Renal pelvis (tissue), 12 donors: Measurements from ENCODE around the gene TIMM23B. TPM values are rescaled to one million over a fixed set of nuclear protein-coding genes. Genes with fewer than 3 reads are reported as not detected.
"Not testable (repeated sequence)": the region's sequence is repeated elsewhere in the genome, so short reads cannot be mapped to it uniquely, and the experiment has no call there.

Source experiments
- DNase-seq: peaks from one replicate; pipeline ENCODE4 v3.0.0-alpha.2; 2013
- long read RNA-seq, 16 experiments: transcript quantifications; one replicate each; lab custom pipeline, GENCODE V29; 2026
- polyA plus RNA-seq, 3 donors: library from polyadenylated mRNA; unstranded; fragments of 120-200 nt; gene quantifications; one replicate each; pipeline ENCODE4 v1.2.1, GENCODE V29; 2013; ENCODE audit not compliant: insufficient read length in 3 of 3

TIMM23B gene, protein sequence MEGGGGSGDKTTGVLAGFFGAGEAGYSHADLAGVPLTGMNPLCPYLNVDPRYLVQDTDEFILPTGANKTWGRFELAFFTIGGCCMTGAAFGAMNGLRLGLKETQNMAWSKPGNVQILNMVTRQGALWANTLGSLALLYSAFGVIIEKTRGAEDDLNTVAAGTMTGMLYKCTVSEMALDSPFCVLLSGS
- polyA plus RNA-seq, result 10 to 100 TPM; 11.0 to 20.7 (median 20.4) TPM
- long read RNA-seq, donor 1, partial matches to known transcripts, result 0 of 2 reads
- long read RNA-seq, donor 1, other reads (novel, unspliced or antisense), result 0 of 2 reads
- long read RNA-seq, donor 2, partial matches to known transcripts, result 0 of 2 reads
- long read RNA-seq, donor 2, other reads (novel, unspliced or antisense), result 0 of 2 reads
- long read RNA-seq, donor 3, partial matches to known transcripts, result 0 of 2 reads
- long read RNA-seq, donor 3, other reads (novel, unspliced or antisense), result 0 of 2 reads
- long read RNA-seq, donor 4, partial matches to known transcripts, result 0 of 2 reads
- long read RNA-seq, donor 4, other reads (novel, unspliced or antisense), result 0 of 2 reads
- long read RNA-seq, donor 5, result 0 reads
- long read RNA-seq, donor 6, transcript TIMM23B-201 (7 exons, 1,142 nt), result major isoform, 5 of 6 reads
- long read RNA-seq, donor 6, partial matches to known transcripts, result 0 of 6 reads
- long read RNA-seq, donor 6, other reads (novel, unspliced or antisense), result 0 of 6 reads
- long read RNA-seq, donor 7, result 0 reads
- long read RNA-seq, donor 8, result 0 reads
- long read RNA-seq, donor 9, partial matches to known transcripts, result 0 of 2 reads
- long read RNA-seq, donor 9, other reads (novel, unspliced or antisense), result 0 of 2 reads
- long read RNA-seq, donor 10, result 0 reads
- long read RNA-seq, donor 11, partial matches to known transcripts, result 0 of 2 reads
- long read RNA-seq, donor 11, other reads (novel, unspliced or antisense), result 0 of 2 reads
- long read RNA-seq, donor 12, partial matches to known transcripts, result 0 of 2 reads
- long read RNA-seq, donor 12, other reads (novel, unspliced or antisense), result 0 of 2 reads
- long read RNA-seq, donor 13, partial matches to known transcripts, result 0 of 2 reads
- long read RNA-seq, donor 13, other reads (novel, unspliced or antisense), result 0 of 2 reads
- long read RNA-seq, donor 14, result 0 reads
- long read RNA-seq, donor 15, transcript TIMM23B-201 (7 exons, 1,142 nt), result major isoform, 5 of 5 reads
- long read RNA-seq, donor 15, partial matches to known transcripts, result 0 of 5 reads
- long read RNA-seq, donor 15, other reads (novel, unspliced or antisense), result 0 of 5 reads
- long read RNA-seq, donor 16, partial matches to known transcripts, result 0 of 1 reads
- long read RNA-seq, donor 16, other reads (novel, unspliced or antisense), result 0 of 1 reads

DNA sequence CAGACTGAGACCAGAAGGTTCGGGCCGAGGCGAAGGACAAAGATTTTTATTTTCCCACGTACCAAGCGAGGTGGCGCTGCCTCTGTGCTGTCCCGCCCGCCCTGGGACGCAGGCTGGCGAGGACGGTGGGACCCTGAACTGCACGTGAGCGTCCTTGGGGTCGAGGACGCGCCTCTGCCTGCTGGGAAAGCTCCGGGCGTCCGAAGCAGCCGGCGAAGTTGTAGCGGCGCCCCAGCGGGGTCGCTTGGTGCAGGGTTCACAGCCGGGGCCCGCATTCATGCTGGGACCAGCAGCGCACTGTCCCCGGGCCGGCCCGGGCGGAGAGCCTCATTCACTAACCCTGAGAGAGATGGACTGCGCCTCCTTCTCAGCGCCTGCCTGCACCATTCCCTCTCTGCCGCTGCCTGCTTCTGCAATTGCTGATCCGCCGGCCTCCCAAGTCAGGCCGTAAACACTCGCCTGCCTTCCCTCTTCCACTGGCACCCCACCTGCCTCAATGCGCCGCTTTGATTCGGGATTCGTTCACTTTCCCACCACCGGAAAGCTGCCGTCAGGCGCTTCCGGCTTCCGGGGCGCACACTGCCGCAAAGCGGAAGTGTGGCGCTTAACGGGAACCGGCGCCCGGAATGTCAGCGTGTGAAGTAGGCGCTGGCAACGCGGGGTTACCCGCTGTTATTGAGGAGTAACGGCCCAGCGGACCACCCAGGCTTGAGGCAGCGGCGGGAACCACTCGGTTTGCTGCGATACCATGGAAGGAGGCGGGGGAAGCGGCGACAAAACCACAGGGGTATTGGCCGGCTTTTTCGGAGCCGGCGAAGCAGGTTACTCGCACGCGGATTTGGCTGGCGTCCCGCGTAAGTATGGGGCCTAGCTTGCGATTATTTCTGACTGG, at the start of gene TIMM23B, which contains the start of gene PARG:
TSS of gene TIMM23B (plus strand) at position 607 of the 892 bp plus-strand sequence. CDS start at position 749, 142 bp downstream.
TSS of gene PARG (minus strand) at position 581 of the 892 bp plus-strand sequence. CDS start at position 279, 302 bp downstream.
- DNase-seq, result peak; percentile 81

DNA sequence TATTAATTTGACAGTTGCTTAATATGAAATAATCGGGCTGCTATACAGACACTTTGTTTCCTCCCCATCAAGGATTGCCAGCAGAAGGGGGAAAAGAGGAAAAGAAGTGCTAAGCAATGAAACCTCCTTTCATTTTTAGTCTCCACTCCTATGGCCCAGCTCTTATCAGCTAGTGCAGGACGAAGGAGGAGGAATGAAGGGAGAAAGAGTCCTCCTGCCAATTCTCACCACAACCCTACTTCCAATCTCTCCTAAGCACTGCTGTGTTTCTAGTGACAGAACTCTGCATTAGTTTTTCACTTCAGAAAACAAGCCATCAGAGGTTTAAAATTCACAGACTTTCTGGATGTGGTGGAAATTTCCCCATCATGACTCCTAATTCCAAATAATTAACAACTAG, 41.9 kb upstream of the TIMM23B start:
- not testable (repeated sequence) for DNase-seq

DNA sequence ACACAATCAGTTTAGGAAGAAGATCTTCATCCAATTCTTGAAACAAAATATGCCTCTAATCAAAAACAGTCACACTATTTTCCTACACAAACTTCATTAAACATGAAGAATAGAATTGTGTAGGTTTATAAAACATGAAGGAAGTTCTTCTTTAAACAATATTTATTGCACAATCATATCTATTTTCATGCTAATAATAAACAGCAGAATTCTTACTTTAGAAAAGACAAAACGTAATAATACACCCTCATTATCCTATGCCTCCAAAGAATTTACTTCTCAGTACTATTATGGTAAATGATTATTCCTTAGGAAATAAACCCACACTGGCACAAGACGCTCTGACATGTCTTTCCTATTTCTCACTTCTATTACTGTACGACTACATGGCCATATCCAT, 41.4 kb upstream of the TIMM23B start:
- DNase-seq, result not testable (repeated sequence)

DNA sequence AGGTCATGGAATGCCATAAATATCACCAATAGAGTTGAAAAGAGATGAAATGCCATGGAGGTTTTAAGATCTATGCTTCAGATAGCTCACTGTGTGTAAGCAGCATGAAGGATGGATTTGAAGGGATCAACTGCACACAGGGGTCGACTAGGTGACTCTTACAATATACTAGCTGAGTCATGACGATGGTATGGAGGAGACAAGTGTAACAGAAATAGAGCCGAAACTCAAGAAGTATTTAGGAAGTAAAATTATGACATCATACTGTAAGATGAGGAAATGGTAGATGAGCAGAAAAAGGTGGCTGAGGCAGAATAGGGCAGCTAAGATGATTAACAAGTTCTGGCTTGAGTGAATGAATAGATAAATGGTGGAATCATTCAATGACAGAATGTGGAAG, 38.0 kb upstream of the TIMM23B start:
- DNase-seq, result not testable (repeated sequence)

DNA sequence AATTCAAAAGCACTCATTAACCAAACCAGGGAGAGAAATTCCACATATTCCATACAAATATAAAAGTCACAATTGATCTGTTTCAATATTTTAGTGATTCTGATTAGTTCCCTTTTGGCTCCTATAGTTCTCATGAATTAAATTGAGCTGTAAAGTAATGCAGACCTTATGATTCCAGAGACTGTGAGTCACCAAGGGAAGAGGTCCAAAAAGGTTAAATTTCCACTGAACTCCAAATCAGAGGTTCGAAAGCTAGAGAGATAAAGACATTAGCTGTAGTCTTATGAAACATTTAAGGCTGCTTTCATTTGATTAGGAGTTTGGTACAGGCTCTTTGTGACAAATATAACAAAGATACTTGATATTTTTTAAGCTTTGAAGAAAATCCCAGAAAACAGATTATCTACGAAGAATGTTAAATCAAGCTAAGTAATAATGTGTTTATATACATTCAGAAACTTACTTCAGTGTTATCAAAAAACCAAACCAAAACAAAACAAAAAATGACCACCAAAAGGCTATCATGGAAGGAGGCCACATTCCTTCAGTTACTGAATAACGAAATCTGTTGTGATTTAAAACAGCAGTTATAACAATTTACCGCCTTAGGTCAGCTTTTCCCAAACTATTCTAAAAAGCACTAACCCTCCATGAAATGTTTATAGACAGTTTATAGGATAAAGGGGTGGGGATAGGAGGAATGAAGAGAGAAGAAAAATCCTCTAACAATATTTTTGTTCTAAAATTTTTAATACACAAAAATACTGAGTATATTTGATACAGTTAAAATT, 33.4 kb upstream of the TIMM23B start:
- not testable (repeated sequence) for DNase-seq

DNA sequence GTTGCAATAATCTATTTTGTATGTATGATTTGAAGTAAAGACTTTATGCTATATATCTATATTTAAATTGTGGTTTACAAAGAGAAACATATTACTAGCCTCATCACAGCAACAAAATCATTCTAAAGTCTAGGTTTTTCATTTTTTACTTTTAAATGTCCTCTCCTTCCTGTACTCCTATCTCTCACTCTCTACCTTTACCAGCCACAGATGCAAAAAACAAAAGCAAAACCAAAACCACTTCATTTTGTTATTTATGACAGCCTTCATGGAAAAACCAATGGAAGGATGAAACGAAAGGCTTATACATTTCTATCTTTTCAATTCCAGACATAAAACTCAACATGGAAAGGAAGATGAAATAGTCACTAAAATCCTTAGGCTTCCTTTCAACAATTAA, 31.6 kb upstream of the TIMM23B start:
- DNase-seq, result not testable (repeated sequence)

DNA sequence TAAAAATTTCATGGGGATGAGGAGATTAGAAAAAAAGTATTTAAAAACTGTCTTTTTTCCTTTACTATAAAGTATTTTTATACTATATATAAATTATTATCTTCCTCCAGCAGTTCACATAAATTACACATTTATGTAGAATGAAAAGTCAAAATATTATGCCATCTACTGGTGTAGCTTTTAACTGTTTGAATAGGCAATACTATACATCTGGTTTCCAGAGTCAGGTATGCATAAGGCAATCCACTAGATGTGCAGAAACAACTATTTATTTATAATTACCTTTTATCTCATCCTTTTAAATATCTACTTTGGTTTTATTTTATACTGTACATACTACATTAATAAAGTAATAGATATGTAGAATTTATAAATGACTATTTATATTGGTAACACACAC, 25.4 kb upstream of the TIMM23B start:
- DNase-seq, result not testable (repeated sequence)

DNA sequence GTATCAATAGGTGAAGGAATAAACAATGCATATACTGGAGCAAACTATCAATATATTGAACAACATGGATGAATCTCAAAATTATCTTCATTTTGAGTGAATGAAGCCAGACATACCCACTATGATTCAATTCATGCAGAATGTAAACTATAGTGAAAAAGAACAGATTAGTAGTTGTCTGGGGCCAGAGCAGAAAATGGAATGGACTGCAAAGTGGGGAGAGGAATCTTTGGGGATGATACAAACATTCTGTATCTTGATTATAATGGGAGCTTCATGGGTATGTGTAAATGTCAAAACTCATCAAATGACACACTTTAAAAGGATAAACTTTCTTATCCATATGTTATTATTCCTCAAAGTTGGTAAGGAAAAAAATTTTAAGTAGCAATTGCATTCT, 23.9 kb upstream of the TIMM23B start:
- DNase-seq, result not testable (repeated sequence)

DNA sequence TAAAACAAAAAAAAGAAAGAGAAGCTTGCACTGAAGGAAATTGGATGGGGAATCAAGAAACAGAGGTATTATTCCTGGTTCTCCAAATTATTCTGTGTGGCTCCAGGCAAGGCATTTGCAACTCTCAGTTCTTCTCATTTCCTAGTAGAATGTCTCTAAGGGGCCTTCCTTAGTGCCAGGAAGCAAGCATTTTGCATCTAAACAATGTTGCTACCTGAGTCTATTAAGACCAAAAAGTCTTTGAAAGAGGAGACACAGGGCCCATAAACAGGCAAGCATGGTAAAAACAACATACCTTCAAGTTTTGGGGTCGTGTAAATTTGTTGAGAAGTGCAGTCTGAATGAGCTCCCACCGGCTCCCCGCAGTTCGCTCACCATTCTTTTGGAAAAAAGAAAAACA, 19.8 kb upstream of the TIMM23B start:
- DNase-seq, result not testable (repeated sequence)

DNA sequence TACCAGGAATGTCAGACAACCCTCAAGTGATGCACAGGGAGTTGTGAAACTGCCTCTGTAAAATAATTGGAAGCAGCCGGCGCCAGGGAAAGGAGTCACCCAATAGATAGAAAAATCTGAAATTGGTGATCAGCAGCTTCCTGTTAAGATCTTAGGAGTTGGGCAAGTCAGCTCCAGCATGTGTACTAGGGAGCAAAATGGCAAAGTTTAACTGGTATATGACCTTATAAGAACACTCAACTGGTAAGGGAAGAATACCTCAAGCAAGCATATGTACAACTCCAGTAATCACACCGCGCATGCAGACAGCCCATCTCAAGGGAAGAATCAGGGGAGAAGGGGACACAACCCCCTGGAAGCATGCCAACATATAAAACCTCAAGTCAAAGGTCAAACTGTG, 18.3 kb upstream of the TIMM23B start:
- not testable (repeated sequence) for DNase-seq

DNA sequence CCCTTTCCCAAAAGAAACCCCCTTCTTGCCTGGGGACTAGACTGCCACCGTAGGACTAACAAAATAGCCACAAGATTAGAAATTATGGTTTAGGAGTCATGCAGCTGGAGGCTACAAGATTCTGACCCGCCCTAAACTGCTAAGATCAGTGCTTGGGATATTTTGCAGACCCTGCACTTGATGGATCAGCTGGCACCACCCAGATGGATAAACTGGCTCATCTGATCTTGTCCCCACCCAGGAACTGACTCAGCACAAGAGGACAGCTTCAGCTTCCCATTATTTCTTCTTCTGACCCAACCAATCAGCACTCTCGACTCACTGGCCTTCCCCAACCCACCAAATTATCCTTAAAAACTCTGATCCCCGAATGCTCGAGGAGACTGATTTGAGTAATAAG, 10.6 kb upstream of the TIMM23B start:
- DNase-seq, result not testable (repeated sequence)

DNA sequence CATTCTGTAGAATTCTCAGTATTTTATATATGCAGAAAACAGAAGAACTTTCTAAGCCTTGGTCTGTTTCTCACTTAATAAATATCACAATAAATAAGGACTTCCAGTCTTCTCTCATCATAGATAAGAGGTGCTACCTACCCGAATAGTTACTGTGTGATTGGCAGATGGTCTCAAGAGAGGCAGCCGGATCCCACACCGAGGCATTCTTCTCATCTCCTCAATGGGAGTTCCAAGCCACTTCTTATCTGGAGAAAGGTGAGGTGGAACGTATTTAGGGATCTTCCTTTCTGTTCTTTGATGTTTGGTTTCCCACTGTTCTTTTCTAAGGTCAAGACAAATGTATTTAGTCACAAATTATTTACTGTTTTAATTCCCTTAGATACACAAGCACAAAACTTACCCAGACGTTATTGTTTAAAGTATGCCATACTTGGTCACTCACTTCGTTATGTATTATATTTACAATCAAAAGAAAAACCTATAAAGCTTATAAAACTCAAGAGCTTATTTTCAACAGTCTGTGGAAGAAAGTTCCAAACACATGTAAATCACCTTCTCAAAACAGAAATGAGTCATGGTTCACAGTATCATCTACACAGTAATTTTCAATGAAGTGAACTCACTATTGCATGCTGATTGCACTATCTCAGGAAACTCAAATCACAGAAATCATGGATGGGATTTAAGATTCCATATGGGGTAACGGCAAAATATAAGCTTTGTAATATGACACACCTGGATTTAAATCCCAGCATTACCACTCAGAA, 9.7 kb upstream of the TIMM23B start:
- not testable (repeated sequence) for DNase-seq

DNA sequence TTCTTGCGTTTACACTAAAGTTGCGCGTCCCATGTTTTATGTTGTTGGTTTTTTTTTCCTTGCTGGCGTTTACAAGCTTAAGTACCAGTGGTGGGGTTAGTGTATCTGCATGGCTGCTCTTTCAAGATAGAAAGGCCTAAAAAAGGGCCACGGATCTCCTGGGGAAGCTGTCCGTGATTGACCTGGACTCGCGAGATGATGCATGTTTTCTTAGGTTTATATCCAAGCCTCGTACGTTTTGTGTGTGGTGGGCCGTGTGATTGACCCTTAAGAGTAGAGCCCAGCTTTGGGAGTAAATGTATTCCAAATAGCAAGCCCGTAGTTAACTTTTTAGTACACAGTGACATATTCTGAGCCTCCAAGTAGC, 469 bp downstream of the TIMM23B start:
- DNase-seq, result not testable (repeated sequence)

DNA sequence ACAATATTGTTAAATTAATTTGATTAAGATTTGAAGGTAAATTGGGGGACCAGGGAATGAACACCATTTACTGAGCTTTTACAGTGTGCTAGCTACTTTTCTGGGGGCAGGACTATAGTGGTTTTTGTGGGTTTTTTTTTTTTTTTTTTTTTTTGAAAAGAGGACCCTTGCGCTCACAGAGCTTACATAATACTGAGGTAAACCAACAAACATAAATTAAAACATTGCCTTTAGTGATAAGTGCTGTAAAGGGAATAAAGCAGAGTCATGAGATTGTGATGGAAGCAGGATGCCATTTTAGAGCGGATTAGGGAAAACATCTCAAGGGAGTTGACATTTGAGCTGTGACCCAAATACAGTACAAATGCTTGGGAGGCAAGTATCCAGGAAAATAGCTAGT, 1.8 kb downstream of the TIMM23B start:
- DNase-seq, result not testable (repeated sequence)

DNA sequence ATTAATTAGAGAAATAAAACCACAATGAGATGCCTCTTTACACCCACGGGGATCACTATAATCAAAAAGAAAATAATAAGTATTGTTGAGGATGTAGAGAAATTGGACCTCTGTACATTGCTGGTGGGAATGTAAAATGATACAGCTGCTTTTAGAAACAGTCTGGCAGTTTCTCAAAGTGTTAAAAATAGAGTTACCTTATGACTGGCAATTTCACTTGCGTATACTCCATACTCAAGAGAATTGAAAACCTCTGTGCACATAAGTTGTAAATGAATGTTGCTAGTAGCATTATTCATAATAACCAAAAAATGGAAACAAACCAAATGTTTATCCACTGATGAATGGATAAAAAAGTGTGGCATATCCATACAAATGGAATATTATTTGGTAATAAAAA, 6.3 kb downstream of the TIMM23B start:
- not testable (repeated sequence) for DNase-seq

DNA sequence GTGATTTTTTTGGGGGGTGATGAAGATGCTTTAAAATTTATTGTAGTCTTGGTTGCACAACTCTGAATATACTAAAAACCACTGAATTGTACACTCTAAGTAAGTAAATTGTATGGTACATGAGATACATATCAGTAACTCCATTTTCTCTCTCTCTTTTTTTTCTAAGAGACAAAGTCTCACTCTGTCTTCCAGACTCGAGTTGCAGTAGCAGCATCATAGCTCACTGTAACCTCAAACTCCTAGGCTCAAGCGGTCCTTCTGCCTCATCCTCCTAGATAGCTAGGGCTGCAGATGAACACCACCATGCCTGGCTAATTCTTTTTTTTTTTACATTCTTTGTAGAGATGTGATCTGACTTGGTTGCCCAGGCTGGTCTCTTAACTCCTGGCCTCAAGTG, 6.9 kb downstream of the TIMM23B start:
- not testable (repeated sequence) for DNase-seq

DNA sequence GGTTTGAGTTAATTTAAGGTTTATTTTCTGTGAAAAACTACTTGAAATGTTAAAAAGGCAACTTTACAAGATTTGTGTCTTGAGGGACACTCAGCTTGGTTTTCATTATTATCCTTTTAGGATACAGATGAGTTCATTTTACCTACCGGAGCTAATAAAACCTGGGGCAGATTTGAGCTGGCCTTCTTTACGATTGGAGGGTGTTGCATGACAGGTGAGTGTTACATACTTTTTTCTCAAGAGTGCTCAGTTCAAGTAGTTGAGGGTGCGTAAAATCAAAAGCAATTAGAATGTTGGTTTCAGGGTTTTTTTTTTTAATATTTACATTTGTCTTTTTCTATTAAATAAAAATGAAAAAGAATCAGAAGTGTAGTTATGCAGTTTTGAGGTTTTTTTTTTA, 10.2 kb downstream of the TIMM23B start:
- DNase-seq, result not testable (repeated sequence)

DNA sequence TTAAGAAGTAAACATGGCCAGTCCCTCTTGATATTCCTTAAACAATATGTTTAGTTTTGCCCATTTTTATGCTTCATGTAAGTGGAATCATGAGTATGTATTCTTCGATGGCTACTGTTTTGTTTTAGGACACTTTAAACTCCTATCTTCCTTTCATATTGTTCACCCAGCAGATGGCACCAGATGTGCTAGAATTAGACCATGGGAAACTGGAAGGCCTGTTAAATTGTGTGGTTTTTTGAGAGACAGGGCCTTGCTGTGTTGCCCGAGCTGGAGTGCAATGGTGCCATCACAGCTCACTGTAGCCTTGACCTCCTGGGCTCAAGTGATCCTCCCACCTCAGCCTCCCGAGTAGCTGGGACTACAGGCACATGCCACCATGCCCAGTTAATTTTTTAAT, 11.3 kb downstream of the TIMM23B start:
- DNase-seq, result not testable (repeated sequence)
